DOHH2 (cell line): ENCODE measurements around the gene NCF2.

Source experiments
- H3F3A ChIP-seq: fragments of 200-600 bp; sonication (generic), shearing (Covaris generic); 2 replicates; pipeline ENCODE4 v1.6.0; 2016; ENCODE audit warnings: antibody characterized with exemption, mild to moderate bottlenecking; ENCODE audit not compliant: control insufficient read depth, insufficient read depth
- H3K27ac ChIP-seq: fragments of 200-600 bp; sonication (generic); 2 replicates; pipeline ENCODE4 v1.5.1; 2014; ENCODE audit warnings: low read depth, mild to moderate bottlenecking, low read length, moderate library complexity
- H3K27me3 ChIP-seq: fragments of 200-600 bp; sonication (generic); 2 replicates; pipeline ENCODE4 v1.6.1; 2014; ENCODE audit warnings: mild to moderate bottlenecking, low read length, mixed read lengths; ENCODE audit not compliant: control insufficient read depth
- H3K36me3 ChIP-seq: fragments of 200-600 bp; sonication (generic); 2 replicates; pipeline ENCODE4 v1.6.1; 2014; ENCODE audit warnings: mild to moderate bottlenecking, low read length, moderate library complexity, mixed read lengths; ENCODE audit not compliant: control insufficient read depth
- H3K4me1 ChIP-seq: fragments of 200-600 bp; sonication (generic); 2 replicates; pipeline ENCODE4 v1.6.1; 2014; ENCODE audit warnings: mild to moderate bottlenecking, low read length, mixed read lengths; ENCODE audit not compliant: control insufficient read depth
- H3K4me2 ChIP-seq: fragments of 200-600 bp; sonication (generic); 2 replicates; pipeline ENCODE4 v1.6.0; 2014; ENCODE audit warnings: mild to moderate bottlenecking, low read length, moderate library complexity
- H3K4me3 ChIP-seq: fragments of 200-600 bp; sonication (generic); 2 replicates; pipeline ENCODE4 v1.5.1; 2014; ENCODE audit warnings: mild to moderate bottlenecking, low read length, mixed read lengths
- H3K79me2 ChIP-seq: fragments of 200-600 bp; sonication (generic); 2 replicates; pipeline ENCODE4 v1.6.1; 2014; ENCODE audit warnings: mild to moderate bottlenecking, low read length, mixed read lengths; ENCODE audit not compliant: control insufficient read depth
- H3K9me2 ChIP-seq: fragments of 200-600 bp; sonication (generic); replicated peaks from 2 replicates; pipeline ENCODE4 v1.6.1; 2014; ENCODE audit warnings: mild to moderate bottlenecking, low read length, mixed read lengths; ENCODE audit not compliant: control insufficient read depth
- H3K9me3 ChIP-seq: fragments of 200-600 bp; sonication (generic); 2 replicates; pipeline ENCODE4 v1.6.1; 2014; ENCODE audit warnings: antibody characterized with exemption, low read length, mixed read lengths; ENCODE audit not compliant: control insufficient read depth, insufficient read depth
- H4K20me1 ChIP-seq: fragments of 200-600 bp; sonication (generic); 2 replicates; pipeline ENCODE4 v1.6.0; 2014; ENCODE audit warnings: low read depth, mild to moderate bottlenecking, antibody characterized with exemption, low read length, moderate library complexity; ENCODE audit not compliant: control insufficient read depth, insufficient read depth
- CTCF ChIP-seq: fragments of 200-600 bp; sonication (generic); IDR thresholded peaks from one replicate; pipeline ENCODE4 v1.5.1; 2014; ENCODE audit warnings: antibody characterized with exemption, mild to moderate bottlenecking, low read depth, low read length; ENCODE audit not compliant: poor library complexity, severe bottlenecking
- EZH2phosphoT487 ChIP-seq: fragments of 200-600 bp; sonication (generic); IDR thresholded peaks from 2 replicates; pipeline ENCODE4 v1.6.1; 2017; ENCODE audit warnings: borderline replicate concordance, mild to moderate bottlenecking, antibody characterized with exemption, low read length, moderate library complexity, mixed read lengths

Gene NCF2

GRCh38 chr1:183515002-183515689 is 75.1 kb downstream of the NCF2 start:
- Histone ChIP-seq H3K4me3 (no peak overlapping the region), H3K4me2 (no peak overlapping the region), H3K36me3 (peaks cover 49% of the 10 kb centered on the region), H3K27me3 (no peaks in the 10 kb centered on the region), H3K9me3 (no peaks in the 10 kb centered on the region), H3K9me2 (no peaks in the 10 kb centered on the region), H3K79me2 (peaks cover 29% of the 10 kb centered on the region), H3K4me1 (no peaks in the 10 kb centered on the region), H3K27ac (no peak overlapping the region), H3F3A (no peaks in the 10 kb centered on the region; the same call in 1 of the 2 replicates), H4K20me1 (peaks cover 8% of the 10 kb centered on the region; the same call in 1 of the 2 replicates)
- TF ChIP-seq EZH2phosphoT487 (no peak), CTCF (no peak)

DNA sequence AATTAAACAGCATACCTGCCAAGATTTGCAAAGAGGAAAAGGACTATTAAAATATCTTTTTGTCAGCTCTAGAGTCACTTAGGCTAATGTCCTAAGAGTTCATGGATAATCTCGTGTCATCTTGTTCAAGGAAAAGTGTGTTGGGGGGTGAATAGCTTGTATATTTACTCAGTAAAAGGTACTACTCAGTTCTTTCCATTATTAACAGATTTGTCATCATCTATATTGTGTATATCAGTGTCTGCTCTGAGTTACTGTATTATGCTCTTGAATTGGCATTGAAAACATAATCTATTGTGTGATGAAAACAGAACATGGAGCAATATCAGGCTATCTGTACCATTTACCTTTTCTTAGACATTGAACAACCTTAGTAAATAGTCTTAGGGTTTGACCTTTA is 76.0 kb downstream of the NCF2 start:
- Histone ChIP-seq H3K79me2 (peaks cover 38% of the 10 kb centered on the region), H4K20me1 (peaks cover 11% of the 10 kb centered on the region), H3K9me2 (no peaks in the 10 kb centered on the region), H3K27me3 (no peaks in the 10 kb centered on the region), H3K4me2 (no peak overlapping the region), H3K36me3 (peaks cover 46% of the 10 kb centered on the region), H3K4me3 (no peak overlapping the region), H3K27ac (no peak overlapping the region), H3K9me3 (no peaks in the 10 kb centered on the region), H3K4me1 (no peaks in the 10 kb centered on the region), H3F3A (no peaks in the 10 kb centered on the region; the same call in 1 of the 2 replicates)
- TF ChIP-seq CTCF (no peak), EZH2phosphoT487 (no peak)

GRCh38 chr1:183512450-183512849 is 77.8 kb downstream of the NCF2 start:
- Histone ChIP-seq H3F3A (no peaks in the 10 kb centered on the region; the same call in 1 of the 2 replicates), H3K4me1 (no peaks in the 10 kb centered on the region), H3K36me3 (peaks cover 34% of the 10 kb centered on the region), H3K79me2 (peaks cover 56% of the 10 kb centered on the region), H3K4me2 (no peak overlapping the region), H4K20me1 (peaks cover 11% of the 10 kb centered on the region), H3K9me3 (no peaks in the 10 kb centered on the region), H3K9me2 (no peaks in the 10 kb centered on the region), H3K27ac (no peak overlapping the region), H3K4me3 (no peak overlapping the region), H3K27me3 (no peaks in the 10 kb centered on the region)
- no peak for TF ChIP-seq EZH2phosphoT487
- TF ChIP-seq CTCF = no peak
